NCI-H345 treated with DMSO at 0.1 percent for 48 hours (cell line): ENCODE results near the gene STYK1.

Experiments used
- DNase-seq: peaks from one replicate; lab custom pipeline; 2025; ENCODE audit not compliant: unreplicated experiment; lab: John Stamatoyannopoulos, UW

The STYK1 gene, protein sequence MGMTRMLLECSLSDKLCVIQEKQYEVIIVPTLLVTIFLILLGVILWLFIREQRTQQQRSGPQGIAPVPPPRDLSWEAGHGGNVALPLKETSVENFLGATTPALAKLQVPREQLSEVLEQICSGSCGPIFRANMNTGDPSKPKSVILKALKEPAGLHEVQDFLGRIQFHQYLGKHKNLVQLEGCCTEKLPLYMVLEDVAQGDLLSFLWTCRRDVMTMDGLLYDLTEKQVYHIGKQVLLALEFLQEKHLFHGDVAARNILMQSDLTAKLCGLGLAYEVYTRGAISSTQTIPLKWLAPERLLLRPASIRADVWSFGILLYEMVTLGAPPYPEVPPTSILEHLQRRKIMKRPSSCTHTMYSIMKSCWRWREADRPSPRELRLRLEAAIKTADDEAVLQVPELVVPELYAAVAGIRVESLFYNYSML

DNA sequence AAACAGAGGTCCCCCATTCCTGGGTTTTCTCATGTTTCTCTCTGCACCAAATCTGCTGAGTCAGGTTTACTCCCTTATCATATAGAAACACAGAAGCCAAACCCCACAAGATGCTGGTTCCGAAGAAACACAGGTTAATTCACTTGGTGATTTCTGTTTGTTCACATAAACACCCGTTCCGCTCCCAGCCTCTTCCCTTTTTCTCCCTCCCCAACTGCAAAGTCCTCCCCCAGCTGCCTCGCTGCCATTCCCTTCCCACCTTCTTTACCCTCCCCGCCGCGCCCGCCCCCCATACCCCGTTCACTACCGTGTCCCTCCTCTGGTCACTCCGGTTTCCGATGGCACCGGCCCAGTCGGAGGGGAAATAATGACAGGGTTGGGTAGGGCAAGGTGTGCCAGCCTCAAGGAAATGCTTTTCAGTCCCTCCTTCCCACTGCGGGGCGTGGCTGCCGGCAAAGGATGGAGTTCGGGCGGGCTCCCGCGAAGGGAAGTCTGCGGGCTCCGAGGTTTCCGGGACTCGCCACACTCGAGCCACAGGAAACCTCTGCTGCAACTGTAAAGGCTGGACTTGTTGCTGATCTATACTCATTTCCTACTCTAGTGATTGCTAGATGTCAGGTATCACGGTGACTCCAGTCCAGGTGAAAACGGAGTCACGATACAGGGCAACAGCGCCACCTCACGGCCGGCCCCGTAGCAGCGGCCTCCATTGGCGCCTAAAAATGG lies at the start of gene STYK1:
Gene STYK1 (minus strand): TSS at position 394 of the 726 bp plus-strand sequence. CDS start 39,434 bp downstream, outside the sequence.
- peak; percentile 67 for DNase-seq

DNA sequence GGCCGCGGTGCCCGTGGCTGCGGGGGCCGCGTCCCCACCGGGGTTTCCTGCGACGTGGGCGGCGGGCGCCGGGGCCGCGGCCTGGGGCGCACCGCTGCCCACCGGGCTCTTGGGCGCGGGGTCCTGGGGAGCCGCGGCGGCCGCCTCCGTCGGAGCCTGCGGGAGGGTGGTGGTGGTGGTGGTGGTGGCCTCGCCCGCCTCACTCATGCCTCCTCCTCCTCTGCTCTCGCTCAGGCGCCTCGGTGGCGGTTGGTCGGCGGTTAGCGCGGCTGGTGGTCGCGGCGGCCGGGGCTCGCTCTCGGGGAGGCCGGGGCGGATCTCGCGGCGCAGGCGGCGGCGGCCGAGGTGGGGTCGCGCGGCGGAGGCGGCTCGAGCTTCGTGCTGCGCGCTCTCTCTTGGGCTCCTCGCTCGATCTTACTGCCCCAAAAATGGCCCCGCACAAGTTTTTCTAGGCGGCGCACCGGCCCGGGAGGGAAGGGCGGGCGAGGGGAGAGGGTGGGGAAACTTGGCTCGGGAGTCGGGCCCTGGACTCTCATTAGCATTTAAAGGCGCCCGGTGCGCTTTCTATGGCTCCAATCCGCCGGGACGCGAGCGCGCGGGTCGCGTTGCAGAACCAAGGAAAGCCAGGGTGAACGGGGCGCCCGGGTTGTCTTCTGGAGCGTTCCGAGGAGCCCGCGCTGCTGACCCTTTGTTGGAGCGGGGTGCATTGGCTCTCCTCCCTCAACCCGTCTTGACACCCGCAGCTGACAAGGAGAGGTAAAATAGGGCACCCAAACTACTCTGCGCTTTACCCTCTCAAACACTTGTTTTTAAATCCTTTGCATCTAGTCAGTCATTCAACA lies 49.3 kb upstream of the STYK1 start, which contains the start of gene YBX3:
Gene YBX3 (minus strand): TSS at position 419 of the 842 bp plus-strand sequence. CDS start 212 bp downstream, at position 207.
- DNase-seq: peak; percentile 23

DNA sequence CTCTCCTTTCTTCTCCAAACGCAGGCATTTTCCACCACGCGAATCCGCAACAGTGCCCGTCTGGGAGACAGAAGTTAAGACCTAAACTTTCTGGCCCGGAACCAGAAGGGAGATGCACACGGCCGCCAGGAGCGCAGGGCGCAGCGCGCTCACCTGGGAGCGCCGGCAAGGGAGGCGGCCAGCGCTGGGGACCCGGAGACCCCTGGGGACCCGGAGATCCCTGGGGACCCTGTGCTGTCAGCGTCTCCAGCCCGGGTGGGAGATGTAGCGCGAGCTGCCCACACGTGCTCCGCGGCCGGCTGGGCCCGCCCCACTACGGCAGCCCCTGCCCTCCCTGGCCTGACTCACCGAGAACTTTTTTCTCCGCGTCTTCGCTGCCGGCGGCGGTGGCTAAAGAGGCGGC lies 48.7 kb upstream of the STYK1 start:
- no peak for DNase-seq

DNA sequence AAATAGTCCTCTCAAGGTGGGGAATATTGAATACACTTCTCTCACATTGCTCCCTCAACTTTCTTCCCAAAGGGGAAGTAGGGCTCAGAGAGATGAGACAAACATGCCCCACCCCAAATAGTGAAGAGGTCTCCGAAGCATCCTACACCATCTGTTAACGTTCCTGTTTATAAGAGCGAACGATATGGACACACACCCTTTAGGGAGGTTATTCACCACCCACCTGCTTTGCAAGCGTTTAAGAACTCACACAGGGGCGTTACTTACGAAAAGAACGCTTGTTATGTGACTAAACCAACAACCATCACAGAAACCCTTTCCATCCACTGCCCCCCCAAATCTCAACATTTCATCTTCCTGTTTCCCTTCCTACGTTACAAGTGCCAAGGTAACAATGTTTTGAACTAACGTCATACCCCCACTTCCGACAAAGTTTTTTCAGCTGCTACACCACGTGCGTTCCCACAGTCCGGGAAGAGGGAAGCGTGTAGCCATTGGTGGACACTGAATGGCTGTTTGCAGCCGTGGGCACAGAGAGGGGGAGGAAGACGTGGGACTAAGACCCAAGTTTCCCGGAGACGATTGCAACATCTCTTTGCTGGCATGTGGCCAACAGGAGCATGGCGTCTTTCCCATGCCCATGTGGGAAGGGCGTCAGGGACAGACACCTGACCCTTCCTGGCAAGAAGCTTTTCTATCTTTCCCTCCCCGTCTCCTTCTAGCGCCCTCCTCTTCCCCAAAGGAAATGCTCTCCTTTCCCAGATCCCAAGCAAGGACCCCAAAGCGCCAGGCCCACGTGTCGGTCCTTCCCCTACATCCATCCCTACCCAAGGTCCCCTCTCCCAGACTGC lies 48.0 kb upstream of the STYK1 start:
- DNase-seq: no peak

DNA sequence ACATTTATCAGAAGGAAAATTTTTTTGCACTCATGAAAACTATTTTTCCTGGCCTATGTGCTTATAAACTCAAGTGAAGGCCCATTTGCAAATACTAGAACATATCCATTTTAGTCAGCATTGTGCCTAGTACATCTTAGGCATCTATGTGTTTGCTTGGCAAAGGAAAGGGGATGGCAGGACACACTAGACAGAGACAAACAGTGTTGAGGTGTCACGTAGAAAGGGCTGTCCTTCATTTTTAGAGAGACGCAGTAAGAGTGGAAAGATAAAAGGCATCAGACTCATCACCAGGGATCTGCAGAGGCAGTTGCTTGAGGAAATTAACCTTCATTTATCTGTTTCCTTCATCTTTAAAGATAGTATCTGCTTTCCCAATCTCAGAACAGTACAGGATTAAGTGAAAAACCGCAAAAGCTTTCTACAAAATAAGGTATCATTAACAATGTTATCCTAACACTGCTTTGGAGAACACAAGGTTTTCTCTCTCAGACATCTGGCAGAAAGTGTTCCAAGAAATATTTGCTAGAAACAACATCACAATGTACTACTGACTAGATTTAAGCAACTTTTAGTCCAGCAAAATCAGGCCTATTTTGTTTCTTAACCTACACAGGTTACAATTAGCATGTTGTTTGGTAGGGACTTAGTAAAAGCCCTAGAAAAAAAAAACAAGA lies 47.3 kb upstream of the STYK1 start:
- DNase-seq: no peak

DNA sequence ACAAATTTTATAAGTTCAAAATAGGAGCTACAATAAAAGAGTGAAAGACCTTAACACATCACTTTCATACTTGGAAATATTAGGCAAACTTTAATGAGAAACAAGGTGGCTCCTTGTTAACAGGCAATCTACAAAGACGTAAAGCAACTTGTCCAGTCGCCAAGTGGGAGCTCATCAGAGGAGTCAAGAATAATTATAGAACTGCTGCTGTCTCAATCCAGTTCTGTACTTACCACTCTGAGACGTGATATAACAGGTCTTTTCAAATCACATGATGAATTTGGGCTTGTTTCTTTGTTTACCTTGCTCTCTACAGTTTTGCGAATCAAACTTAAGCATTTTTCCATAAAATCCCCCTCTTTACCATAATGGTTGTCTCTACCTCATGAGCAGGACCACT lies 45.6 kb upstream of the STYK1 start:
- DNase-seq: no peak

DNA sequence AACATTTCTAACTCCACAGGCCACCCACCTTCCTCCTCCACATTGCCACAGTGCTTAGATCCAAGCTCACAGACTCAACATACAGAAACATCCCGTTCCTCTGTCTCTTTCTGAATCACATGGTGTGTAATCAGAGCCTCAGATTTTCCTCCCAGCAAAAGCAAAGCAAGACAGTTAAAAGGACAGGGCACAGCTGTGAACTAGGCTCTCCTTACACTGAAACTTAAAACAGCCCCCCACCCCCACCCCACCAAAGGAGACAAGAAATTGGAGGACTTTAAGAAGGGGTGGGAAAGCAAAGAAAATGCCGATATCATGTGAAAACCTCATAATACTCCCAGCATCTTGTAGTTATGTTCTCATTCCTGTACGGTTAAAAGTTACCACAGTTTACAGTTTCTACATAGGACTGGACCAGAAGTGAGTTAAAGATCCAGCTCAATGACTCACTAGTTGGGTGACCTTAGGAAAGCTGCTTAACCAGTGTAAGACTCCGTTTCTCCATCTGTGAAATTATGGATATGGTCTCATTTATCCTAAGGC lies 44.5 kb upstream of the STYK1 start:
- DNase-seq: no peak

DNA sequence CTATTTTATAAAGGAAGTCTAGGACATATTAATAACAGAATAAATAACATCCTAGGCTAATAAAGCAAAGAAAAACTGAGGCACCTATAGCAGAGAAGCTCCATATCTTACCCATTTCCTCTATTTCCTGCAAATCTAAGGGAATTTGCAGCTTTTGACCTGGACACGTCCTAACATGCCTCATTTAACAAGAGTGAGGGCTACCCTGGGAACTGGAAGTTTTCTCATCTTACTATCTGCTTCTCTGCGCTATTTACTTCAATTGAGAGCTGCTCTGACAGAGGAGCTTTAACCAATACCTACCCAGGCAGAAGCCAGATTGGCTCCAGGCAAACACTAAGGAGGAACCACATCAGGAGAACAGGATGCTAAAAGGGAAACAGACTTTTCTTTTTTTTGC lies 43.6 kb upstream of the STYK1 start:
- DNase-seq: no peak

DNA sequence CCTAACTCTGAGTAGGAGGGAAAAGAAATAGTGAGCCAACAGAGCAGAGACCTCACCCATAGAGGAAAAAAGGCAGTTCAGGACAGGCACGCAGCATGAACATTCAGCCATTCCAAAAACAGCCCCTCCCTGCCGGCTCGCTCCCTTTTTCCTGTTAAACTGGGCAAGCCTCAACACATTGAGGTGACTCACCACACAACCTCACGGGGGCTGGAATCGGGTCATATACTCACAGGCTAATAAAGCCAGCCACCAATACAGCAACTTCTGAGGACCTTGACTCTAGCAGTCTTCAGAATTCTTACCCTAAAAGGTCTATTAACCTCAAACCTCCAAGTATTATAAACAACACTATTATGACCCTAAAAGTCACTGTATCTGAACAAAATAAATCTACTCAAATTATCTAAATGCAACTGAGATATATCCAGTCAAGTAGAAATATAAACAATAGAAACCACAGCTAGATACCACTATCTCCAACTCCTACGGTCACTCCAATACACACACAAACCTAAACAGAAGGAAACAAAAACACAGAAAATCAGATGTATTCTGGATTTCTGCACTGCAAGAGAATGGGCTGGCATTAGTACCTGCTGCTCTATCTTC lies 43.0 kb upstream of the STYK1 start:
- no peak for DNase-seq

DNA sequence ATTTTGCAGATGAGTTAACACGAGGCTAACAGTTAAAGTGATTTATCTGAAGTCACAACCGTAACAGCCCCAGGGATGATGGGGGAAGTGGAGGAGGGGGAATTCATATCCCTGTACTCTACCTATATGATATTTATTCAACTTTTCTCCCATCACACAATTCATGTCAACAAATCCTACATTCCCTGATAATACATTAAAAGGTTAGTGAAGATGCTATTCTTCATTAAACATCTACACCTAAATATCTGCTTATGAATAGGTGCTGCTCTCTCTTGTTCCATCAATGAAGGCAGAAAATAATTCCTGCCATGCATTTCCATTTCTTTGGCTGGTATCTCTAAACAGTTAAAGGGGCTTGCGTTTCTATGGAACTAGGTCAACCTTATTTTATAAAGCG lies 42.4 kb upstream of the STYK1 start:
- no peak for DNase-seq

DNA sequence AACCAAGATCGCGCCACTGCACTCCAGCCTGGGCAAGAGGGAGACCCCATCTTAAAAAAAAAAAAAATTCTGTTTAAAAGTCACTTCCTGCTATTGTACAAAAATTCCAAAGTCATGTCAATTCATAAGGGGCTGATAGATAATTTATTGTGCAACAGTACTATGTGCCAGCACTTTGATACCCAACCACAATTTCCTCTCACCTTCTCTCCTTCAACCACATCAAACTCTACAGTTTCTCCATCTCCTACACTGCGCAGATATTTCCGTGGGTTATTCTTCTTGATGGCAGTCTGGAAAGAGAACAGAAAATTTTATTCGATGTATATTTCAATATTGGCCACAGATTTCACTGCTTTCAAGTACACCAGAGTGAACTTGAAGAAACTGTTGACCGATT lies 41.6 kb upstream of the STYK1 start:
- DNase-seq: no peak

DNA sequence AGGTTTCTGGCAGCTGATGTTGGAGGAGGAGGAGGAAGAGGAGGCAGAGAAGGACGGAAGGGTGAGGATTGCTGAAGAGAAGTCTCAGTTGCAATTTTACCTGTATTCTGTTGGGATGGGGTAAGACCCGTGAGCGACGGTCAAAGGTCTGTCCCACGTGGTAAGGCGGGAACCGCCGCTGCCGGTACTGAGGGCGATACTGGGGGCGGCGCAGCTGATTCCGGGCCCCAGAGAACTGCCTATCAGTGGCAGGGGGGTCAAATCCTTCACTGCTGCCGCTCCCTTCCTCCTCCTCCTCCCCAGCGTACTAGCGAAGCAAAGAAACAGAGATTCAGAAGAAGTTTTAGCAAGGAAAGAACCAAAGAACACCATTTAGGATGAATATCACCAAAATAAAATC lies 36.0 kb upstream of the STYK1 start:
- DNase-seq: no peak

DNA sequence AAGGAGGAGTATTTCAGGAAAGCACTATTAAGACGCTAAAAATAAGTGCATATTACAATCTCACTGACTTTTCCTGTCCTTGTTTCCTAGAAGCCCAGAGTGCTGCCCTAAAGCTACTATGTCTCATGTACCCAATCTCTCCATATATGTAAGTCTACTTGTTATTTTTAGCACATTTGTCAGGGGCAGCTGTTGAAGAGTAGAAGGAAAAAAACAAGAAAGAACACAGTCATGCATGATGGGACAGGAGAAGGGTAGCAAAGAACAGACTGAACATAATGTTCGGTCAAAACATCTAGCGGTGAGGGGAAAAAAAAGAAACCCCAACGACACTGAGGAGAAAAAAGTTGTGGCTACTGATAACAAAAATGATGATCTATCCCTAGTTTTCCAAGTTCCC lies 35.0 kb upstream of the STYK1 start:
- DNase-seq: no peak

DNA sequence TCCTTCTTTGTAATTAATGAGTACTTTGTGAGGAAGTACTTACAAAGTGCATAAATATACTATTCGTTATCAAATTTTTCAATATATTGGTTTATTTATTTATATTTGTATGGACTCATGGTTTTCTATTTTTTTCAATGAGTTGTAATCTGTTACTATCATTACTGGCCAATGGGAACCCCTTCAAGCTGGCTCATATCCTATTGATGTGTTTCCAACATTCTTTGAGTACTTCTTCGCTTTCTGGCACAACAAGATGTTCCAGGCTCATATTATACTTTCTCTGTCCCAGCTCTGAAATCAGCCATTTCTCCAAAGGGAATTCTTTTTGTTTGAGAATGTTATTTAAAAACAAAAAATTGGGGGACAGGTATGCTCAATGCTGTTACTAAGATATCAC lies 31.8 kb upstream of the STYK1 start:
- no peak for DNase-seq

DNA sequence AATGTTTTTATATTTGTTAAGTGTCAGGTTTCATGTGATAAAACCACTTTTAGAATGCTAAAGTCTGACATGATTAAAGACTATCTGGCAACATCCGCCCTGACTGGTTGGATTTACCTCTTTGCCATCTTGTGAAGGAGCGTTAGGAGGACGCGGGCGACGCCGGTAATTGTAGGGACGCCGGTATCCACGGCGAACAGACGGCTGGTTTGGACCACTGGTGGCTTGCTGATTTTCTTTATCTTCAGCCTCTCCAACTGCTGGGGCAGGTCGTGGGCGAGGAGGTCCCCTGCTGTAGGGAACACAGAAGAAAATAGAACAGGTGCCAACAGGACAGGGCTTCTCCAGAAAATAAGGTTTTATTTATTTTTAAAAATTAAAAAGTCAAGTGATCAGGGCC lies 28.0 kb upstream of the STYK1 start:
- DNase-seq: no peak

DNA sequence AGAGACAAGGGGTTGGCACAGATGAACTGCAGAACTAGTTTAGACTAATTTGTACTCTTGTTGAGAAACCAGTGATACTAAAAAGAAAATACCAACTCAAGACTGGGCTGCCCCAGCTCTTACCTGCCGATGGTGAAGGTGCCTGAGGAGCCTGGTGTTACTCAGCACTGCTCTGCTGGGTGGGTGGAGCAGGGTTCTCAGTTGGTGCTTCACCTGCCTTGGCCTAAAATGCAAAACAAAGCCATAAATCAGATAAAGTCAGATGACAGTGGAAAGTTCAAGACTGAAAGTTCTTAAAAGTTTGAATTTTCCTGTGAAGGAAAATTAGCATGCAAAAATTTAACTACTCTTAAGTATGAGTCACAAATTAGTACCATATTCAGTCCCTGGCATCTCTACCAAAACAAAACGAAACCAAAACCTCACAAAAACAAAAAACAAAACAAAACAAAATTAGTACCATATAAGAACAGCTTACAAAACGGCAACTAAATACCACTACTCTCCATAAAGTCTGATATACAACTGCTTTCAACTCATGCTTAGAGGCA lies 27.4 kb upstream of the STYK1 start:
- no peak for DNase-seq

DNA sequence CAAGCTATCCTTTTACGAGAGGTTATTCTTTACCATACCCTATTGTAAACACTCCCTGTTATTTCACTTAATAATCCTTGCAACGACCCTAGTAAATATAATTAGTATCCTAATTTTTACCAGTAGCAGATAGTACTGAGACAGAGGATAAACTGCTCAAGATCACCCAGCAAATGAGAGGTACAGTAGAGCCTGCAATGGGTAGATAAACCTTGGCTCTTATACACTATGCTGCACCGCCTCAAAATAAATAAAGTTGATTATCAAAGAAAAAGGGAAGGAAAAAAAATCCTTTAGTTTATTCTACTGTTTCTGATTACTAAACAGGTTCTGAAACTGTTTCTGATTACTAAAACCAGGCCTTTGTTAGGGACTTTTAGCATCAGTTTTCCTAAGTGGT lies 26.7 kb upstream of the STYK1 start:
- DNase-seq: no peak

DNA sequence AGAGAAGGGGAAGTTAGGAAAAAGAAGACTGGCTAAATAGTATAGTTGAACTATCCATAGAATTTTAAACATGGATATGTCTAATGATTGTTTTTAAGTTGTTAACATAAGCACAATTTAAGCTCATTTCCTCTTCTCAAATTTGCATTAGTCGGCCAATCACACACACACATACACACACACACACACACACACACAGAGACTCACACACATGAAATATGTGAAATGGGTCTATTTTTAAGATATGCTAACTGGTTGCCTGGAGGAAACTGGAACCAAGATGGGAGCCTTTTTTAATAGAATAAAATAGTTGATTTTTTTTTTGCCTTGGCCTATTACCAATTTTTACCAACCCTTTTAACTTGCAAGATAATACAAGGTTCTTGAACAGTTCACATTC lies 24.0 kb upstream of the STYK1 start:
- DNase-seq: no peak

DNA sequence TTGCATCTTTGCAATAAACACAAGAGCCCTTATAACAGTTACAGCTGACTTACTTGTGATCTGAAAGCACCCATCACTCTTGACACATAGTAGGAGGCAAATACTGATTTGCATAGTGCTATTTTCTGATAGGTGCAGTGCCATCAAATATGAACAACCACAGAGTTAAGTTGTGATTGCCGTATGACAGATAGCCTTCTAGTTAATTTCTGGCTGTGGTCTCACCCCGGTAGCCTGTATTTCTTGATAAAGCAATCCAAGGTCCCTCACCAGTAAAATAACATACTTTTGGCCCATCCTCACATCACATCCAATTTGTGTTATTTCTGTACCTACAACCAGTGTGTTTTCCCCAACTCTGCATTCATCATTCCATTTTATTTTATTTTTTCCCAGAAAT lies 23.3 kb upstream of the STYK1 start:
- DNase-seq: no peak
